ENCODE results near the gene RPTOR. TPM values are rescaled to one million over a fixed set of nuclear protein-coding genes. Genes with fewer than 3 reads are reported as not detected.

Gene RPTOR
- total RNA-seq, 2 experiments from 2014 or later = 48.7 to 58.2 TPM

GRCh38 chr17:80944326-80944725 lies 399.7 kb downstream of the RPTOR start:
- Mint-ChIP-seq H3K27ac (no peak overlapping the region), H3K36me3 (ENCODE audit: low read depth) (peaks cover 32% of the 10 kb centered on the region), H3K4me3 (no peak overlapping the region), H3K27me3 (no peaks in the 10 kb centered on the region), H3K9me3 (no peaks in the 10 kb centered on the region), H3K4me1 (peaks cover 16% of the 10 kb centered on the region)
- POLR2A ChIA-PET = no interaction called here
- CTCF ChIA-PET = interaction anchor here (1.0 to 2.0 kb wide), 2 partner anchors 14 to 210 kb away, joined by 3 to 7 read pairs; no protein-coding TSS in a partner anchor
- no peak for DNase-seq

- CTCF ChIA-PET = no interaction called here
- no peak overlapping the region for H3K27ac Mint-ChIP-seq
- peaks cover 9% of the 10 kb centered on the region for H3K4me1 Mint-ChIP-seq
- peaks cover 34% of the 10 kb centered on the region for H3K36me3 Mint-ChIP-seq (ENCODE audit: low read depth)
- no peaks in the 10 kb centered on the region for H3K9me3 Mint-ChIP-seq
- POLR2A ChIA-PET = no interaction called here
- H3K4me3 Mint-ChIP-seq = no peak overlapping the region
- DNase-seq = no peak
- no peaks in the 10 kb centered on the region for H3K27me3 Mint-ChIP-seq
Measured at GRCh38 chr17:80945736-80946135, 401.1 kb downstream of the RPTOR start.

- H3K4me3 Mint-ChIP-seq = no peak overlapping the region
- CTCF ChIA-PET = no interaction called here
- H3K9me3 Mint-ChIP-seq = no peaks in the 10 kb centered on the region
- H3K27me3 Mint-ChIP-seq = no peaks in the 10 kb centered on the region
- no peak for DNase-seq
- H3K27ac Mint-ChIP-seq = peak overlapping the region; percentile 62
- H3K4me1 Mint-ChIP-seq = peaks cover 9% of the 10 kb centered on the region
- peaks cover 33% of the 10 kb centered on the region for H3K36me3 Mint-ChIP-seq (ENCODE audit: low read depth)
- POLR2A ChIA-PET = no interaction called here
Measured at GRCh38 chr17:80946449-80946848, 401.8 kb downstream of the RPTOR start.

GRCh38 chr17:80947200-80947940 lies 402.7 kb downstream of the RPTOR start:
- Mint-ChIP-seq H3K36me3 (ENCODE audit: low read depth) (peaks cover 29% of the 10 kb centered on the region), H3K27me3 (no peaks in the 10 kb centered on the region), H3K4me3 (no peak overlapping the region), H3K9me3 (no peaks in the 10 kb centered on the region), H3K4me1 (peaks cover 8% of the 10 kb centered on the region), H3K27ac (peak overlapping the region; percentile 62)
- DNase-seq = no peak
- ChIA-PET POLR2A (no interaction called here), CTCF (no interaction called here)

GRCh38 chr17:80948019-80948975 lies 403.7 kb downstream of the RPTOR start:
- no peak for DNase-seq

GRCh38 chr17:80948976-80949450 lies 404.4 kb downstream of the RPTOR start:
- POLR2A ChIA-PET = no interaction called here
- H3K4me3 Mint-ChIP-seq = no peak overlapping the region

More at GRCh38 chr17:80948019-80948975, 403.7 kb downstream of the RPTOR start:
- Mint-ChIP-seq H3K27me3 (no peaks in the 10 kb centered on the region), H3K4me1 (peaks cover 7% of the 10 kb centered on the region), H3K4me3 (no peak overlapping the region), H3K9me3 (no peaks in the 10 kb centered on the region), H3K36me3 (ENCODE audit: low read depth) (peaks cover 27% of the 10 kb centered on the region), H3K27ac (no peak overlapping the region)
- ChIA-PET POLR2A (no interaction called here), CTCF (no interaction called here)

GRCh38 chr17:80949451-80950421 lies 405.1 kb downstream of the RPTOR start:
- DNase-seq = no peak
- no peaks in the 10 kb centered on the region for H3K9me3 Mint-ChIP-seq
- H3K27me3 Mint-ChIP-seq = no peaks in the 10 kb centered on the region
- peaks cover 24% of the 10 kb centered on the region for H3K36me3 Mint-ChIP-seq (ENCODE audit: low read depth)
- H3K4me3 Mint-ChIP-seq = no peak overlapping the region
- H3K4me1 Mint-ChIP-seq = peaks cover 7% of the 10 kb centered on the region
- ChIA-PET CTCF (no interaction called here), POLR2A (no interaction called here)
- H3K27ac Mint-ChIP-seq = no peak overlapping the region

More at GRCh38 chr17:80948976-80949450, 404.4 kb downstream of the RPTOR start:
- peaks cover 28% of the 10 kb centered on the region for H3K36me3 Mint-ChIP-seq (ENCODE audit: low read depth)
- no peaks in the 10 kb centered on the region for H3K9me3 Mint-ChIP-seq
- H3K27ac Mint-ChIP-seq = peak overlapping the region; percentile 36
- CTCF ChIA-PET = no interaction called here
- H3K27me3 Mint-ChIP-seq = no peaks in the 10 kb centered on the region
- DNase-seq = no peak
- peaks cover 7% of the 10 kb centered on the region for H3K4me1 Mint-ChIP-seq

GRCh38 chr17:80950466-80951120 lies 406.0 kb downstream of the RPTOR start:
- CTCF ChIA-PET = no interaction called here
- H3K27me3 Mint-ChIP-seq = no peaks in the 10 kb centered on the region
- POLR2A ChIA-PET = no interaction called here
- no peaks in the 10 kb centered on the region for H3K9me3 Mint-ChIP-seq
- H3K4me3 Mint-ChIP-seq = no peak overlapping the region
- H3K36me3 Mint-ChIP-seq (ENCODE audit: low read depth) = peaks cover 24% of the 10 kb centered on the region
- no peak overlapping the region for H3K27ac Mint-ChIP-seq
- peaks cover 7% of the 10 kb centered on the region for H3K4me1 Mint-ChIP-seq
- DNase-seq = no peak

- Mint-ChIP-seq H3K27me3 (no peaks in the 10 kb centered on the region), H3K4me3 (no peak overlapping the region), H3K36me3 (ENCODE audit: low read depth) (peaks cover 16% of the 10 kb centered on the region), H3K9me3 (no peaks in the 10 kb centered on the region), H3K27ac (no peak overlapping the region), H3K4me1 (peaks cover 5% of the 10 kb centered on the region)
- ChIA-PET POLR2A (no interaction called here), CTCF (no interaction called here)
- no peak for DNase-seq
Measured at GRCh38 chr17:80951121-80952090, 406.8 kb downstream of the RPTOR start.

- H3K4me1 Mint-ChIP-seq = peaks cover under 1% of the 10 kb centered on the region
- no peak overlapping the region for H3K27ac Mint-ChIP-seq
- no peaks in the 10 kb centered on the region for H3K9me3 Mint-ChIP-seq
- H3K27me3 Mint-ChIP-seq = no peaks in the 10 kb centered on the region
- no peak overlapping the region for H3K4me3 Mint-ChIP-seq
- POLR2A ChIA-PET = no interaction called here
- peaks cover 7% of the 10 kb centered on the region for H3K36me3 Mint-ChIP-seq (ENCODE audit: low read depth)
- no peak for DNase-seq
- CTCF ChIA-PET = no interaction called here
Measured at GRCh38 chr17:80952291-80952690, 407.7 kb downstream of the RPTOR start.

- CTCF ChIA-PET = no interaction called here
- Mint-ChIP-seq H3K27ac (no peak overlapping the region), H3K4me3 (no peak overlapping the region), H3K4me1 (no peaks in the 10 kb centered on the region), H3K9me3 (no peaks in the 10 kb centered on the region), H3K36me3 (ENCODE audit: low read depth) (peaks cover 6% of the 10 kb centered on the region), H3K27me3 (no peaks in the 10 kb centered on the region)
- no peak for DNase-seq
- POLR2A ChIA-PET = no interaction called here
Measured at GRCh38 chr17:80953471-80954315, 409.1 kb downstream of the RPTOR start.

All from activated CD4-positive, alpha-beta T cell treated with anti-CD3 and anti-CD28 coated beads, Interleukin-2, amount 10 ng/mL, durations not matched to agents 7 days and 5 days (primary cell).